ENCODE measurements around the gene MAD1L1.

Gene MAD1L1

GRCh38 chr7:1852517-1853430 lies 380.0 kb downstream of the MAD1L1 start:
- no peak for DNase-seq (ENCODE audit: low spot score)

- DNase-seq (ENCODE audit: low spot score) = no peak
These were observed 380.8 kb downstream of the MAD1L1 start for GRCh38 chr7:1851721-1852516.

- DNase-seq (ENCODE audit: low spot score) = no peak
These were observed 381.7 kb downstream of the MAD1L1 start for GRCh38 chr7:1850976-1851571.

- no peak for DNase-seq (ENCODE audit: low spot score)
These were observed 382.4 kb downstream of the MAD1L1 start for GRCh38 chr7:1850111-1850975.

GRCh38 chr7:1849351-1850041 lies 383.2 kb downstream of the MAD1L1 start:
- no peak for DNase-seq (ENCODE audit: low spot score)

- DNase-seq (ENCODE audit: low spot score) = no peak
These were observed 383.8 kb downstream of the MAD1L1 start for GRCh38 chr7:1848911-1849311.

- DNase-seq (ENCODE audit: low spot score) = no peak
These were observed 384.6 kb downstream of the MAD1L1 start for GRCh38 chr7:1848013-1848640.

GRCh38 chr7:1847260-1848001 lies 385.3 kb downstream of the MAD1L1 start:
- DNase-seq (ENCODE audit: low spot score) = no peak

- DNase-seq (ENCODE audit: low spot score) = peak; percentile 31
These were observed 386.2 kb downstream of the MAD1L1 start for GRCh38 chr7:1846331-1847065.

GRCh38 chr7:1845536-1846311 lies 387.0 kb downstream of the MAD1L1 start:
- DNase-seq (ENCODE audit: low spot score) = no peak

- DNase-seq (ENCODE audit: low spot score) = no peak
These were observed 387.8 kb downstream of the MAD1L1 start for GRCh38 chr7:1844951-1845390.

- peak; percentile 39 for DNase-seq (ENCODE audit: low spot score)
These were observed 388.3 kb downstream of the MAD1L1 start for GRCh38 chr7:1844336-1844950.

- DNase-seq (ENCODE audit: low spot score) = peak; percentile 73
These were observed 388.8 kb downstream of the MAD1L1 start for GRCh38 chr7:1843921-1844335.

GRCh38 chr7:1843271-1843861 lies 389.4 kb downstream of the MAD1L1 start:
- peak; percentile 47 for DNase-seq (ENCODE audit: low spot score)

- DNase-seq (ENCODE audit: low spot score) = peak; percentile 52
These were observed 390.2 kb downstream of the MAD1L1 start for GRCh38 chr7:1842321-1843221.
